K562 (cell line): ENCODE data around the gene HMGN1. TPM values are rescaled to one million over a fixed set of nuclear protein-coding genes. Genes with fewer than 3 reads are reported as not detected.
A peak's percentile ranks its signal among the peaks of the same experiment; 100 is the strongest.

Experiments
- ARNT ChIP-seq, 2 experiments: fragments of 450-650 bp; IDR thresholded peaks; 2 replicates each; pipeline ENCODE4 v1.6.1; 2016; ENCODE audit warnings: mild to moderate bottlenecking in 1 of 2
- ATF4 ChIP-seq: fragments of 450-650 bp; formaldehyde crosslinking; IDR thresholded peaks from 2 replicates; pipeline ENCODE4 v1.4.0; 2022; ENCODE audit warnings: mild to moderate bottlenecking, moderate library complexity
- CCAR2 ChIP-seq: fragments of 200-400 bp; formaldehyde crosslinking; IDR thresholded peaks from 2 replicates; pipeline ENCODE4 v1.6.1; 2017; ENCODE audit warnings: mild to moderate bottlenecking, low read depth, low read length
- CEBPB ChIP-seq: fragments of 450-650 bp; IDR thresholded peaks from 2 replicates; pipeline ENCODE4 v1.6.1; 2016; ENCODE audit warnings: missing genetic modification characterization, missing compliant biosample characterization
- CREB3L1 ChIP-seq: fragments of 450-650 bp; IDR thresholded peaks from 2 replicates; pipeline ENCODE4 v1.6.1; 2014; ENCODE audit warnings: low read depth, mild to moderate bottlenecking, moderate library complexity, borderline replicate concordance
- ELF2 ChIP-seq: fragments of 250-450 bp; sonication (Bioruptor Pico); IDR thresholded peaks from 2 replicates; pipeline ENCODE4 v1.5.0; 2021; ENCODE audit warnings: mild to moderate bottlenecking
- PCBP1 ChIP-seq: fragments of 200-400 bp; formaldehyde crosslinking; IDR thresholded peaks from 2 replicates; pipeline ENCODE4 v1.6.1; 2018; ENCODE audit warnings: mild to moderate bottlenecking, low read depth, low read length; ENCODE audit not compliant: poor library complexity, severe bottlenecking
- RNF2 ChIP-seq: sonication (generic); IDR thresholded peaks from 2 replicates; pipeline ENCODE4 v1.6.1; 2016
- RNF219 ChIP-seq: fragments of 250-450 bp; sonication (Bioruptor Pico); IDR thresholded peaks from 2 replicates; pipeline ENCODE4 v1.5.0; 2022; ENCODE audit warnings: mild to moderate bottlenecking
- RREB1 ChIP-seq: fragments of 250-450 bp; sonication (Bioruptor Pico); IDR thresholded peaks from 2 replicates; pipeline ENCODE4 v1.4.0; 2020
- TFAP4 ChIP-seq: sonication (generic); formaldehyde crosslinking; IDR thresholded peaks from 2 replicates; pipeline ENCODE4 v1.8.0; 2022; ENCODE audit warnings: missing genetic modification reagents, mild to moderate bottlenecking, moderate library complexity, borderline replicate concordance
- XRCC4 ChIP-seq: IDR thresholded peaks from one replicate; pipeline ENCODE4 v1.6.1; 2011; ENCODE audit not compliant: insufficient read depth, insufficient read length; ENCODE audit errors: extremely low read depth
- ZFP1 ChIP-seq: fragments of 450-650 bp; formaldehyde crosslinking; IDR thresholded peaks from 2 replicates; pipeline ENCODE4 v1.4.0; 2020; ENCODE audit warnings: mild to moderate bottlenecking, mixed read lengths
- ZNF197 ChIP-seq: fragments of 200-800 bp; sonication (Bioruptor generic); IDR thresholded peaks from 2 replicates; pipeline ENCODE4 v1.6.1; 2016; ENCODE audit warnings: low read depth, missing genetic modification characterization, missing compliant biosample characterization
- polyA plus RNA-seq, 8 experiments: library from polyadenylated mRNA; depleted of rRNA in 4 of 8; stranded (reverse) in 5 of 8; unstranded in 3 of 8; fragments of >200 nt; fragmentation: Nextera tagmentation in 2 of 8; fragmentation: Illumina TruSeq in 1 of 8; extraction: Ambion mirVana in 2 of 8; extraction: Trizol in 1 of 8; gene quantifications; 2 replicates each; pipeline versions ENCODE4 v1.2.1 to v1.2.3, GENCODE V29; 2011 to 2014; ENCODE audit warnings: inconsistent platforms in 1 of 8, missing spikeins in 1 of 8
- total RNA-seq, 7 experiments: library from RNA; depleted of rRNA in 6 of 7; stranded (reverse); fragments of >200 nt in 6 of 7; fragmentation: Illumina TruSeq in 2 of 7; extraction: Trizol in 2 of 7; gene quantifications; 2 replicates each; pipeline versions ENCODE4 v1.2.1 to v1.2.3, GENCODE V29; 2011 to 2021; ENCODE audit warnings: low replicate concordance in 1 of 7

The HMGN1 gene
- total and polyA plus RNA-seq, 9 of the 15 experiments (the other 6 are each of a cell fraction or from before 2014, with no cell fraction given), result 124 to 626 (median 498) TPM

GRCh38 chr21:39348355-39349210 lies at the start of gene HMGN1 (continued):
- TF ChIP-seq TFAP4 (CRISPR knock-in tag), result peak; percentile 54; the same call in 1 of the 2 replicates
- no peak for TF ChIP-seq CEBPB
- TF ChIP-seq RREB1 (CRISPR knock-in tag), result peak; percentile 45; the same call in 1 of the 2 replicates
- TF ChIP-seq PCBP1, result peak; percentile 66
- TF ChIP-seq ARNT (IDR thresholded peaks at IDR 0.05), result no peak
- TF ChIP-seq XRCC4, result no peak
- no peak for TF ChIP-seq ZFP1 (CRISPR knock-in tag)
- no peak for TF ChIP-seq CCAR2
- TF ChIP-seq CREB3L1, result peak; percentile 38; the same call in 1 of the 2 replicates
- 0 out of 2 replicates have a peak, but pooled peaks have one; percentile 7 for TF ChIP-seq RNF2
- 0 out of 2 replicates have a peak, but pooled peaks have one; percentile 8 for TF ChIP-seq ATF4
- TF ChIP-seq RNF219 (CRISPR knock-in tag), result no peak
- 0 out of 2 replicates have a peak, but pooled peaks have one; percentile 48 for TF ChIP-seq ZNF197 (CRISPR knock-in tag)
- TF ChIP-seq ELF2 (CRISPR knock-in tag), result no peak
